Mesenchymal stem cell (in vitro differentiated cells and primary cell): ENCODE measurements around the gene CDK9.

Experiments
- DNase-seq: peaks from one replicate; pipeline ENCODE4 v3.0.0-alpha.2; 2013
- H2AFZ ChIP-seq: one replicate; pipeline ENCODE4 v1.6.1; 2013; ENCODE audit warnings: low read depth, mild to moderate bottlenecking, control low read depth, inconsistent platforms, low read length, moderate library complexity
- H2AK5ac ChIP-seq: 2 replicates; pipeline ENCODE4 v1.6.1; 2013; ENCODE audit warnings: low read length, moderate library complexity, mild to moderate bottlenecking, inconsistent platforms; ENCODE audit not compliant: severe bottlenecking
- H2BK120ac ChIP-seq: one replicate; pipeline ENCODE4 v1.6.1; 2013; ENCODE audit warnings: low read depth, mild to moderate bottlenecking, inconsistent platforms, low read length, moderate library complexity
- H2BK12ac ChIP-seq, 2 experiments: one replicate each; pipeline ENCODE4 v1.6.1; 2013; ENCODE audit warnings: inconsistent platforms in 2 of 2, low read length in 2 of 2, mild to moderate bottlenecking in 2 of 2, moderate library complexity in 2 of 2, control low read depth in 1 of 2
- H2BK15ac ChIP-seq: one replicate; pipeline ENCODE4 v1.6.1; 2013; ENCODE audit warnings: mild to moderate bottlenecking, low read depth, inconsistent platforms; ENCODE audit not compliant: poor library complexity, severe bottlenecking
- H2BK5ac ChIP-seq: 2 replicates; pipeline ENCODE4 v1.6.1; 2013; ENCODE audit warnings: low read depth, mild to moderate bottlenecking, low read length, control low read depth, inconsistent platforms; ENCODE audit not compliant: poor library complexity, severe bottlenecking
- H3K14ac ChIP-seq, 2 experiments: one replicate each; pipeline ENCODE4 v1.6.1; 2013; ENCODE audit warnings: inconsistent platforms in 2 of 2, low read length in 2 of 2, control low read depth in 1 of 2, mild to moderate bottlenecking in 1 of 2, moderate library complexity in 1 of 2
- H3K18ac ChIP-seq, 2 experiments: one replicate each; pipeline ENCODE4 v1.6.1; 2013; ENCODE audit warnings: inconsistent platforms in 2 of 2, low read length in 2 of 2, control low read depth in 1 of 2, low read depth in 1 of 2, mild to moderate bottlenecking in 1 of 2
- H3K23ac ChIP-seq, 2 experiments: one replicate each; pipeline ENCODE4 v1.6.1; 2013; ENCODE audit warnings: inconsistent platforms in 2 of 2, low read length in 2 of 2, mild to moderate bottlenecking in 2 of 2, moderate library complexity in 2 of 2, control low read depth in 1 of 2
- H3K27ac ChIP-seq: 2 replicates; pipeline ENCODE4 v1.5.1; 2013; ENCODE audit warnings: mild to moderate bottlenecking, moderate library complexity, low read length, control low read depth, inconsistent platforms; ENCODE audit not compliant: poor library complexity, severe bottlenecking
- H3K27me3 ChIP-seq, 2 experiments: 2 replicates each; pipeline versions ENCODE4 v1.6.1 to v1.7.0; 2013; ENCODE audit warnings: low read length in 2 of 2, mild to moderate bottlenecking in 2 of 2, moderate library complexity in 2 of 2, control low read depth in 1 of 2, inconsistent platforms in 1 of 2; ENCODE audit not compliant: control insufficient read depth in 1 of 2, insufficient read depth in 1 of 2
- H3K36me3 ChIP-seq, 2 experiments: 2 replicates each; pipeline versions ENCODE4 v1.6.1 to v1.7.0; 2013; ENCODE audit warnings: low read length in 2 of 2, control low read depth in 1 of 2, inconsistent platforms in 1 of 2, low read depth in 1 of 2, mild to moderate bottlenecking in 1 of 2; ENCODE audit not compliant: insufficient read depth in 2 of 2, control insufficient read depth in 1 of 2
- H3K4ac ChIP-seq, 2 experiments: one replicate each; pipeline ENCODE4 v1.6.1; 2013; ENCODE audit warnings: inconsistent platforms in 2 of 2, low read length in 2 of 2, mild to moderate bottlenecking in 2 of 2, moderate library complexity in 2 of 2, control low read depth in 1 of 2, low read depth in 1 of 2
- H3K4me1 ChIP-seq: 2 replicates; pipeline ENCODE4 v1.6.1; 2013; ENCODE audit warnings: low read depth, low read length, control low read depth; ENCODE audit not compliant: control insufficient read depth, insufficient read depth
- H3K4me2 ChIP-seq: 2 replicates; pipeline ENCODE4 v1.6.1; 2013; ENCODE audit warnings: low read length, mild to moderate bottlenecking, inconsistent platforms; ENCODE audit not compliant: poor library complexity, severe bottlenecking
- H3K4me3 ChIP-seq, 2 experiments: 2 replicates each; pipeline versions ENCODE4 v1.5.1 to v1.7.0; 2013; ENCODE audit warnings: low read length in 2 of 2, mild to moderate bottlenecking in 2 of 2, control low read depth in 1 of 2, low read depth in 1 of 2; ENCODE audit not compliant: insufficient read depth in 1 of 2
- H3K79me1 ChIP-seq: replicated peaks from 2 replicates; pipeline ENCODE4 v1.6.1; 2013; ENCODE audit warnings: mild to moderate bottlenecking, control low read depth, low read length, inconsistent platforms; ENCODE audit not compliant: poor library complexity, severe bottlenecking
- H3K9ac ChIP-seq: 2 replicates; pipeline ENCODE4 v1.7.0; 2013; ENCODE audit warnings: mild to moderate bottlenecking, low read length, moderate library complexity
- H3K9me3 ChIP-seq: 2 replicates; pipeline ENCODE4 v1.7.0; 2013; ENCODE audit warnings: mild to moderate bottlenecking, low read length; ENCODE audit not compliant: control insufficient read depth
- H4K8ac ChIP-seq: one replicate; pipeline ENCODE4 v1.6.1; 2013; ENCODE audit warnings: inconsistent platforms, mild to moderate bottlenecking, low read length, moderate library complexity
- H4K91ac ChIP-seq: one replicate; pipeline ENCODE4 v1.6.1; 2013; ENCODE audit warnings: mild to moderate bottlenecking, low read length, inconsistent platforms
- WGBS: methylation state at CpG from one replicate; pipeline ENCODE4 v1.1.7; 2013; ENCODE audit warnings: mixed read lengths; 5-methylcytosine and 5-hydroxymethylcytosine counted together

CDK9 gene

DNA sequence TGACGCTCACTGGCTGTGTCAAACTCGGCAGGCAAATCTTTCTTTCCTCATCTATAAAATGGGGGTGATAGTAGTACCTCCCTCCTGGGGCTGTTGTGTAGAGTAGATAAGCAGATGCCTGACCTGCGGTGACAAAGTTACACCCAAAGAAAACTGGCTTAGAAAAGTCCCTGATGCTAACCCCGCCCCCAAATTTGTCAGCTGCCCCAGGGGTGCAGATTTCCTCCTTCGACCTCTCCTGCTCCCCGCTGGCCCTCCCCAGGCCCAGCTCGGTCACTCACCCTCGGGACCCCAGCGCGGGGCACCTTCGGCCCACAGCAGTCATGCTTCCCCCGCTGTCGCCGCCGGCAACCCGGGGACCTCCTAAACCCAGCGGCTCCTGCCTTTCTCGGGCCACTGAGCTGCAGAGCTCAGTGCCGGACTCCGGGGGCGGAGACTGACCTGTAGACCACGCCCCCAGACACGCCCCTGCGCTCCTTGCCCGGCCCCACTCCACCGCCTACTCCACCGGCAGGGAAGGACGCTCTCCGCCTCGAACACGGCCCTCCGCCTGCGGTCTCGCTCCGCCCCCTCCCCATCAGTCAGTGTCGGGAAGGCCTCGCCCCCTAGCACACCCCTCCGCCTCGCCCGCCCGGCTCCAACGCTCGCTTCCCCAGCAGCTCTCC is 14.8 kb upstream of the CDK9 start:
- Histone ChIP-seq H3K79me1 (no peaks in the 10 kb centered on the region), H4K8ac (peak overlapping the region; percentile 61), H2BK5ac (no peak overlapping the region), H3K14ac (no peak overlapping the region), H3K4me2 (peak overlapping the region; percentile 97), H4K91ac (peak overlapping the region; percentile 44), H3K4me1 (peaks cover 18% of the 10 kb centered on the region), H3K23ac (peak overlapping the region in 1 of 2 experiments; percentile 67), H3K9me3 (no peaks in the 10 kb centered on the region), H3K9ac (peak overlapping the region; percentile 41), H2BK120ac (no peak overlapping the region), H3K27ac (no peak overlapping the region), H3K27me3 (peaks cover 6 to 46% of the 10 kb centered on the region in 2 experiments), H3K18ac (peak overlapping the region in 1 of 2 experiments; percentile 67), H2BK12ac (no peak overlapping the region), H2AK5ac (no peak overlapping the region), H2AFZ (no peak overlapping the region), H3K36me3 (no peaks in the 10 kb centered on the region), H2BK15ac (peak overlapping the region; percentile 70), H3K4ac (no peak overlapping the region), H3K4me3 (peak overlapping the region; percentile 53 to 72)
- WGBS, result under 1% methylated on average over 41 of the region's 43 CpGs
- DNase-seq, result peak; percentile 98

GRCh38 chr9:127771570-127772189 is 14.2 kb upstream of the CDK9 start:
- Histone ChIP-seq H2BK120ac (no peak overlapping the region), H2BK5ac (no peak overlapping the region), H3K18ac (no peak overlapping the region), H2AK5ac (no peak overlapping the region), H3K4me1 (peaks cover 18% of the 10 kb centered on the region), H3K4ac (no peak overlapping the region), H3K9me3 (no peaks in the 10 kb centered on the region), H3K23ac (no peak overlapping the region), H3K36me3 (no peaks in the 10 kb centered on the region), H3K4me2 (peak overlapping the region; percentile 57), H4K8ac (no peak overlapping the region), H3K27ac (no peak overlapping the region), H3K27me3 (peaks cover 12 to 48% of the 10 kb centered on the region in 2 experiments), H3K79me1 (no peaks in the 10 kb centered on the region), H4K91ac (no peak overlapping the region), H3K9ac (peak overlapping the region; percentile 21), H2BK15ac (no peak overlapping the region), H3K4me3 (peak overlapping the region in 1 of 2 experiments; percentile 72), H2BK12ac (no peak overlapping the region), H3K14ac (no peak overlapping the region), H2AFZ (no peak overlapping the region)
- WGBS, result 10% methylated on average over 15 of the region's 19 CpGs
- no peak for DNase-seq

GRCh38 chr9:127772603-127773002 is 13.2 kb upstream of the CDK9 start:
- H2BK12ac ChIP-seq, result no peak overlapping the region
- H3K36me3 ChIP-seq, result no peaks in the 10 kb centered on the region
- no peak for DNase-seq
- no peak overlapping the region for H3K4me3 ChIP-seq
- 93% methylated on average over 5 of the region's 5 CpGs for WGBS
- no peak overlapping the region for H3K27ac ChIP-seq
- peaks cover 18% of the 10 kb centered on the region for H3K4me1 ChIP-seq
- H2BK120ac ChIP-seq, result no peak overlapping the region
- H3K14ac ChIP-seq, result no peak overlapping the region
- no peak overlapping the region for H3K9ac ChIP-seq
- H2BK15ac ChIP-seq, result no peak overlapping the region
- no peak overlapping the region for H3K18ac ChIP-seq
- H3K79me1 ChIP-seq, result no peaks in the 10 kb centered on the region
- H4K91ac ChIP-seq, result no peak overlapping the region
- H4K8ac ChIP-seq, result no peak overlapping the region
- H3K4me2 ChIP-seq, result no peak overlapping the region
- H2BK5ac ChIP-seq, result no peak overlapping the region
- H3K4ac ChIP-seq, result no peak overlapping the region
- no peak overlapping the region for H2AFZ ChIP-seq
- H3K23ac ChIP-seq, result no peak overlapping the region
- no peak overlapping the region for H2AK5ac ChIP-seq
- no peaks in the 10 kb centered on the region for H3K9me3 ChIP-seq
- H3K27me3 ChIP-seq, result peaks cover 14 to 43% of the 10 kb centered on the region in 2 experiments

- no peak overlapping the region for H3K4ac ChIP-seq
- H3K9me3 ChIP-seq, result no peaks in the 10 kb centered on the region
- H3K4me2 ChIP-seq, result no peak overlapping the region
- H3K4me1 ChIP-seq, result peaks cover 12% of the 10 kb centered on the region
- no peak for DNase-seq
- H4K8ac ChIP-seq, result no peak overlapping the region
- WGBS, result 81% methylated on average over 3 of the region's 3 CpGs
- H2AK5ac ChIP-seq, result no peak overlapping the region
- H4K91ac ChIP-seq, result no peak overlapping the region
- no peak overlapping the region for H2AFZ ChIP-seq
- no peaks in the 10 kb centered on the region for H3K79me1 ChIP-seq
- peak overlapping the region in 1 of 2 experiments; percentile 11 for H2BK12ac ChIP-seq
- H3K9ac ChIP-seq, result no peak overlapping the region
- H3K18ac ChIP-seq, result no peak overlapping the region
- no peaks in the 10 kb centered on the region for H3K36me3 ChIP-seq
- H3K14ac ChIP-seq, result no peak overlapping the region
- no peak overlapping the region for H3K23ac ChIP-seq
- no peak overlapping the region for H2BK120ac ChIP-seq
- H3K27ac ChIP-seq, result no peak overlapping the region
- H3K4me3 ChIP-seq, result no peak overlapping the region
- no peak overlapping the region for H2BK15ac ChIP-seq
- H2BK5ac ChIP-seq, result no peak overlapping the region
- H3K27me3 ChIP-seq, result peaks cover 14 to 36% of the 10 kb centered on the region in 2 experiments
Measured at GRCh38 chr9:127773272-127773671, 12.6 kb upstream of the CDK9 start.
